ENCODE results near the gene ATP6V1D.
"Not testable (repeated sequence)": the region's sequence is repeated elsewhere in the genome, so short reads cannot be mapped to it uniquely, and the experiment has no call there.

Gene ATP6V1D

DNA sequence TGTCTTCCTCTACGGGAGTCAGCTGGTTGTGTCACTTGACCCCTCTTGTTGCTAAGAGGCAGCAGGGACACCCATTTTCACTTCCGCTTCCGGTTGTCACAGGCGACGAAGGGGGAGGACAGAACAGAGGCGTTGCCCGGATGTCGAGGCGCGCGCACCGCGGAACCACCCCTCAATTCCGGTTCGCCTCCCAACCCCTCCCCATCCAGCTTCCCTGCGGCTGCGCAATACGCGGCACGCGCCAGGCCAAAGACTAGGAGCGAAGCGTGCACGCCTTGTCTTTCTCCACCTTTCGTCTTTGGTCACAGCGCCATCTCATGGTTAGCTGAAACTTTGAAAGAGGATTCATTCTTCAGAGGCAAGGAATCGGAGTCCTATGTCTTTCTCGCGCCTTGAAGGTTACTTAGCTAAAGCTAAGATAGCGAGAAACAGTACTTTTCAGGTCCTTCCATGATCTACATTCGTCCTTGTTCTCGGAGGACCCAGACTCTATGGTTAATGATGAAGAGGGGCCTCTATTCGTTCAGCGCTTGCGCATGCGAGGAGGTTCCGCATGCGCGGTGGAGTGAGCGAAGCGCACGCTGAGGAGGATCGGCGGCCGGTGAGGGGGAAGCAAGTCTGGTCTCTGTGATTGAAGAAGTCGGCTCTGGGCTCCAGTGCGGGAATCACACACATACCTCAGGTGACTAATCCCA lies at the start of gene ATP6V1D, which contains the start of gene EIF2S1:
ATP6V1D (minus strand) TSS at position 30 of the 695 bp plus-strand sequence. CDS start 106 bp downstream, outside the sequence.
EIF2S1 (plus strand) TSS at position 554 of the 695 bp plus-strand sequence. CDS start 4,440 bp downstream, outside the sequence.
- Mint-ChIP-seq H3K4me1 (peaks cover 56% of the 10 kb centered on the region), H3K27me3 (ENCODE audit: low read depth) (no peaks in the 10 kb centered on the region), H3K9me3 (no peaks in the 10 kb centered on the region), H3K4me3 (peak within 1 kb of the TSS; percentile 99 to 100 (median 99)), H3K36me3 (ENCODE audit: low read depth) (peaks cover 9% of the 10 kb centered on the region), H3K27ac (peak within 1 kb of the TSS; percentile 98 to 100 (median 99))
- TF ChIP-seq, protein P1, sequence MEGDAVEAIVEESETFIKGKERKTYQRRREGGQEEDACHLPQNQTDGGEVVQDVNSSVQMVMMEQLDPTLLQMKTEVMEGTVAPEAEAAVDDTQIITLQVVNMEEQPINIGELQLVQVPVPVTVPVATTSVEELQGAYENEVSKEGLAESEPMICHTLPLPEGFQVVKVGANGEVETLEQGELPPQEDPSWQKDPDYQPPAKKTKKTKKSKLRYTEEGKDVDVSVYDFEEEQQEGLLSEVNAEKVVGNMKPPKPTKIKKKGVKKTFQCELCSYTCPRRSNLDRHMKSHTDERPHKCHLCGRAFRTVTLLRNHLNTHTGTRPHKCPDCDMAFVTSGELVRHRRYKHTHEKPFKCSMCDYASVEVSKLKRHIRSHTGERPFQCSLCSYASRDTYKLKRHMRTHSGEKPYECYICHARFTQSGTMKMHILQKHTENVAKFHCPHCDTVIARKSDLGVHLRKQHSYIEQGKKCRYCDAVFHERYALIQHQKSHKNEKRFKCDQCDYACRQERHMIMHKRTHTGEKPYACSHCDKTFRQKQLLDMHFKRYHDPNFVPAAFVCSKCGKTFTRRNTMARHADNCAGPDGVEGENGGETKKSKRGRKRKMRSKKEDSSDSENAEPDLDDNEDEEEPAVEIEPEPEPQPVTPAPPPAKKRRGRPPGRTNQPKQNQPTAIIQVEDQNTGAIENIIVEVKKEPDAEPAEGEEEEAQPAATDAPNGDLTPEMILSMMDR (IDR thresholded peaks at IDR 0.05; ENCODE audit: unreplicated experiment in 3 of 3) = peak; percentile 100

DNA sequence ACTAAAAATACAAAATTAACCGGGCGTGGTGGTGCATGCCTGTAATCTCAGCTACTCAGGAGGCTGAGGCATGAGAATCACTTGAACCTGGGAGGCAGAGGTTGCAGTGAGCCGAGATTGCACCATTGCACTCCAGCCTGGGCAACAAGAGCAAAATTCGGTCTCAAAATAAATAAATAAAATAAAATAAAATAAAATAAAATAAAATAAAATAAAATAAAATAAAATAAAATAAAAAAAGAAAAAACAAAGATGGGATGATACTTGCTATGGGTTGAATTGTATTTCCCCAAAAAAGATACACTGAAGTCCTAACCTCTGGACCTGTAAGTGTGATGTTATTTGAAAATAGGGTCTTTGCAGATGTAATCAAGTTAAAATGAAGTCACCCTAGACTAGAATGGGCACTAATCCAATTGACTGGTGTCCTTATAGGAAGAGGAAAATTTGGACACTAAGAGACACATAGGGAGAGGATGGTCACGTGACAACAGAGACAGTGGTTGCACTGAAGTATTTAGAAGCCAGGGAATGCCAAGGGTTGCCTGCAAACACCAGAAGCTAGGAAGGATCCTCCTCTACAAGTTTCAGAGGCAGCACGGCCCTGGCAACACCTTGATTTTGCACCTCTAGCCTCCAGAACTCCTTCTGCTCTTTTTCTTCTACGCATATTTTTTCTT lies 48.7 kb upstream of the ATP6V1D start:
- H3K9me3 Mint-ChIP-seq; H3K27me3 Mint-ChIP-seq (ENCODE audit: low read depth); H3K27ac Mint-ChIP-seq; H3K36me3 Mint-ChIP-seq (ENCODE audit: low read depth); H3K4me1 Mint-ChIP-seq; H3K4me3 Mint-ChIP-seq: not testable (repeated sequence)

DNA sequence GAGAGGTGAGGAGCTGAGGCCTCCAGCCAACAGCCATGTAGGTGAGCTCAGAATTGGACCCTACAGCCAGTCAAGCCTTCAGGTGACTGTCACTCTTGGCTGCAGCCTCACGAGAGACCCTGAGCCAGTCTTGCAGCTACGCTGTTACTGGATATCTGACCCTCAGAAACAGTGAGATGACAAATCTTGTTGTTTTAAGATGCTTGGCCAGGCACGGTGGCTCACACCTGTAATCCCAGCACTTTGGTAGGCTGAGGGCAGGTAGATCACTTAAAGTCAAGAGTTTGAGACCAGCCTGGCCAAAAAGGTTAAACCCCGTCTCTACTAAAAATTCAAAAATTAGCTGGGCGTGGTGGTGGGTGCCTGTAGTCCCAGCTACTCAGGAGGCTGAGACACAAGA lies 46.2 kb upstream of the ATP6V1D start:
- Mint-ChIP-seq H3K36me3 (ENCODE audit: low read depth) (no peaks in the 10 kb centered on the region), H3K27ac (no peak overlapping the region), H3K4me3 (no peak overlapping the region), H3K9me3 (no peaks in the 10 kb centered on the region), H3K27me3 (ENCODE audit: low read depth) (no peaks in the 10 kb centered on the region), H3K4me1 (no peaks in the 10 kb centered on the region)
- TF ChIP-seq, protein P1 (IDR thresholded peaks at IDR 0.05; ENCODE audit: unreplicated experiment in 3 of 3) = no peak

DNA sequence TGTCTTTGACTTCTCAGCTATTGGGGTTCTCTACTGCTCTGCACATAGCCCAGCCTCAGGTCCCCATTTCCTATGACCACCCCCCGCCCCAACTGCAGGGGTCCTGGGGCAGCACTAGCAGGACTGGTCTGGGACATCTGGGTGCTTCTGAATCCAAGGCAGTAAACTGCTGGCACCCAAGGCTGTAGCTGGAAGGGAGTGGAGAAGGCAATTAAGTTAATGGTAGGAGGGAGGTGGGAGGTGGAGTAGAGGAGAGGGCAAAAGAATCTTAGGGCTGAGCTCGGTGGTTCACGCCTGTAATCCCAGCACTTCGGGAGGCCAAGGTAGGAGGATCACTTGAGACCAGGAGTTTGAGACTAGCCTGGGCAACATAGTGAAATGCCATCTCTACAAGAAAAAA lies 40.8 kb upstream of the ATP6V1D start:
- no peak overlapping the region for H3K4me3 Mint-ChIP-seq
- no peaks in the 10 kb centered on the region for H3K27me3 Mint-ChIP-seq (ENCODE audit: low read depth)
- TF ChIP-seq, protein P1 (IDR thresholded peaks at IDR 0.05; ENCODE audit: unreplicated experiment in 3 of 3) = no peak
- H3K4me1 Mint-ChIP-seq = no peaks in the 10 kb centered on the region
- H3K27ac Mint-ChIP-seq = no peak overlapping the region
- no peaks in the 10 kb centered on the region for H3K36me3 Mint-ChIP-seq (ENCODE audit: low read depth)
- no peaks in the 10 kb centered on the region for H3K9me3 Mint-ChIP-seq

DNA sequence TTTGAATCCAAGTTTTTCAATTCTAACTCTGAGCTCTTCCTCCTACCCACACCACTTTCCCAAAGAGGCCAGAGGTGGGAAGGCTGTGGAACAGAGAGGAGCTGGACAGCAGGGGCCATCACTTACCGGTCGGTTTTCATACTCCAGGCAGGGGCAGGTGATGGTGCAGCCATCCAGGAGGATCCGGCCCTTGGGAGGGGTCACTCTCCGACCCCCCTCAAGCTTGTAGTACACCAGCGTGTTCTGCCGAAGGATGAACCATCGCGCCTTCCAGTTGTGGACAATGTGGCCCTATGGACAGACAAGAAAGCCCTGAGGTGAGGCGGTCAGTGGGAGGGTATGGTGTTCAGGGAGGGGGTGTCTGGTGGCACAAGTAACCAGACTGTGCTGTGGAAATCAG lies 37.9 kb upstream of the ATP6V1D start:
- no peaks in the 10 kb centered on the region for H3K36me3 Mint-ChIP-seq (ENCODE audit: low read depth)
- TF ChIP-seq, protein P1 (IDR thresholded peaks at IDR 0.05; ENCODE audit: unreplicated experiment in 3 of 3) = no peak
- no peak overlapping the region for H3K4me3 Mint-ChIP-seq
- no peaks in the 10 kb centered on the region for H3K9me3 Mint-ChIP-seq
- H3K27me3 Mint-ChIP-seq (ENCODE audit: low read depth) = no peaks in the 10 kb centered on the region
- no peaks in the 10 kb centered on the region for H3K4me1 Mint-ChIP-seq
- no peak overlapping the region for H3K27ac Mint-ChIP-seq

DNA sequence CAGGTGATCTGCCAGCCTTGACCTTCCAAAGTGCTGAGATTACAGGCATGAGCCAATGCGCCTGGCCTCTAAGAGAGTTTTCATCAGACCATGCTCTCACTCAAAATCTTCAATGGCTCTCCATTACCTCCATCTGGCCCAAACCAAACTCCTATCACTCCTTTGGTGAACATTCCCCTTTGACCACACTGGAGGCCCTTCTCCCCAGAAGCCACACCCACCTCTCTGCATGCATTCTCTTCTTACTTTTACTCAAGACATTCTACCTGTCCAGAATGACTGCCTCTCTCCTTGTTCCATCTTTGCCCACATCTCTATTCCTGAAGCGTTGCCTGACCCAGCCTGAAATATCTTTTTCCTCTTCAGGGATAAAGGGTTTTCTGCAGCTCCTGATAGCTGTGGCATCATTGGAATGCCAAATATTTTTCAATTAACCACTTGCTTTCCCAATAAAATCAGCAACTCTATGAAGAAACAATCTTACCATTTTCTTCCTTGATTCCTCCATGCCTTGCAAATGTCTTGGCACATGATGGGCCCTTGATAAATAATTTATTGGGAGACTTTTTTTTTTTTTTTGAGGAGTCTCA lies 36.9 kb upstream of the ATP6V1D start:
- H3K36me3 Mint-ChIP-seq (ENCODE audit: low read depth) = no peaks in the 10 kb centered on the region
- H3K4me1 Mint-ChIP-seq = no peaks in the 10 kb centered on the region
- H3K27me3 Mint-ChIP-seq (ENCODE audit: low read depth) = no peaks in the 10 kb centered on the region
- H3K27ac Mint-ChIP-seq = no peak overlapping the region
- H3K9me3 Mint-ChIP-seq = no peaks in the 10 kb centered on the region
- H3K4me3 Mint-ChIP-seq = no peak overlapping the region
- TF ChIP-seq, protein P1 (IDR thresholded peaks at IDR 0.05; ENCODE audit: unreplicated experiment in 3 of 3) = no peak
